MCF 10A (cell line): Measurements from ENCODE around the gene OLFM2. TPM values are rescaled to one million over a fixed set of nuclear protein-coding genes. Genes with fewer than 3 reads are reported as not detected.

ENCODE experiments used
- BruUV-seq: library from RNA; stranded (reverse); fragments of 400-500 nt; replicated peaks from 2 replicates; lab custom pipeline; 2021; lab: Mats Ljungman, UMichigan
- CTCF ChIA-PET: fragments of 300-600 bp; sonication (Branson Sonifier 250); formaldehyde crosslinking; extraction: SDS; loops from one replicate; lab custom pipeline; 2021; ENCODE audit warnings: antibody characterized with exemption, inconsistent platforms; lab: Yijun Ruan, JAX
- POLR2A ChIA-PET: fragments of 300-600, 350-650 bp; sonication (Branson Sonifier 250); formaldehyde crosslinking; extraction: SDS; loops from one replicate; lab custom pipeline; 2020; ENCODE audit warnings: antibody characterized with exemption, inconsistent platforms; lab: Yijun Ruan, JAX
- DNase-seq: peaks from one replicate; pipeline ENCODE4 v3.0.0-alpha.2; 2018; ENCODE audit not compliant: unreplicated experiment
- H3K27ac Mint-ChIP-seq: one replicate; pipeline ENCODE4 v1.8.0; 2022; ENCODE audit warnings: mild to moderate bottlenecking, low read depth, mixed read lengths; ENCODE audit not compliant: unreplicated experiment
- H3K27me3 Mint-ChIP-seq: one replicate; pipeline ENCODE4 v1.8.0; 2022; ENCODE audit warnings: mixed read lengths; ENCODE audit not compliant: insufficient read depth, unreplicated experiment
- H3K36me3 Mint-ChIP-seq: one replicate; pipeline ENCODE4 v1.8.0; 2022; ENCODE audit warnings: mild to moderate bottlenecking, moderate library complexity, mixed read lengths; ENCODE audit not compliant: insufficient read depth, unreplicated experiment
- H3K4me1 Mint-ChIP-seq: one replicate; pipeline ENCODE4 v1.8.0; 2022; ENCODE audit warnings: mixed read lengths; ENCODE audit not compliant: insufficient read depth, unreplicated experiment
- H3K4me3 Mint-ChIP-seq: one replicate; pipeline ENCODE4 v1.8.0; 2022; ENCODE audit warnings: mild to moderate bottlenecking, moderate library complexity, mixed read lengths; ENCODE audit not compliant: unreplicated experiment
- H3K9me3 Mint-ChIP-seq: one replicate; pipeline ENCODE4 v1.8.0; 2022; ENCODE audit warnings: mixed read lengths; ENCODE audit not compliant: unreplicated experiment
- intact Hi-C: fragments of 100-400 bp; cut with micrococcal nuclease; formaldehyde crosslinking; loops from 2 replicates; pipeline ENCODE4 v1.14.1; 2022
- total RNA-seq: library from RNA; stranded (reverse); gene quantifications from 2 replicates; pipeline ENCODE4 v1.2.3, GENCODE V29; 2022
- TF ChIP-seq, protein P1 (sequence below): fragments of 200-600 bp; IDR thresholded peaks from one replicate; pipeline ENCODE4 v1.8.0; 2022; ENCODE audit warnings: antibody characterized with exemption, mild to moderate bottlenecking; ENCODE audit not compliant: unreplicated experiment

OLFM2 gene
- total RNA-seq, 1 experiment from 2014 or later = not detected

DNA sequence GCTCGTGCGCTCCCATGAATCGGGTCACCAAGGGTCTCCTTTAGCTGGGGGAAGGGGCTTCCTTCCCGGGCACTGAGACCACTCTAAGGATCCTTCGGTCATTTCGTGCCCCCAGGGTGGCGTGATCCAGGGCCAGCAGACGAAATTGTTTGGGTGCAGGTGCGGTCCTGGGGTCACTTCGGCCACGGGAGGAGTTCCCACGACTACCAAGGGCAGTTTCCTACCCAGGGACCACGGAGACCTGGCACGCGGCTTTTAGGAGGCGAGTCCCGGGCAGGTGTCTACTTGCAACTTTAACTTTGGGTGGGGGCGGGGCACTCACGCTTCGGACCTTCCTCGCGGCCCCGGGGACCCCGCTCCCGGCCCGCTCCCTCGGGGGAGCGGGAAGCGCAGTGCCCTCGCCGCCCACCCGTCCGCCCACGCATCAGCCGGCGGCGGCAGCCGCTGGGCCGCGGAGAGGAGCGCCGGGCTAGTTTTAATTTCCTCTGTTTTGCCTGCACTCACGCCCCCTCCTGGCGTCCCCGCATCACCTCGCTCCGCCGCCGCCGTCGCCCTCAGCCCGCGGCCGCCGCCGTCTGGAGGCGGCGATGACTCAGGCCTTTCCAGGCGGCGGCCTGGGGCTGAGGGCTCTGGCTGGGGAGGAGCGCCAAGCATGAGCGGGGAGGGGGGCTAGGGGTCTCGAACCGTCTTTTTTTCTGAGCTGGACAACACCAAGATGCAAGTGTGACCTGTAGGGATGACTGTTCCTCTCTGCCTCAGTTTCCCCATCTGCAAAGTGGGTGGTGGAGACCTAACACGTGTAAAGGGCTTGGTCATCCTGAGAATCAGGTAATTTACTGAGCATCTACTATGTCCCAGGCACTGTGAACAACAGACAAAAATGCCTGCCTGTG is 21.8 kb downstream of the OLFM2 start:
- no peaks in the 10 kb centered on the region for H3K9me3 Mint-ChIP-seq
- peaks cover 11% of the 10 kb centered on the region for H3K27me3 Mint-ChIP-seq
- H3K36me3 Mint-ChIP-seq = no peaks in the 10 kb centered on the region
- H3K27ac Mint-ChIP-seq = no peak overlapping the region
- POLR2A ChIA-PET = interaction anchor here (0.6 kb wide), 2 partner anchors 85 to 88 kb away, joined by 3 to 4 read pairs; no protein-coding TSS in a partner anchor
- peak; percentile 84 for DNase-seq
- TF ChIP-seq, protein P1, sequence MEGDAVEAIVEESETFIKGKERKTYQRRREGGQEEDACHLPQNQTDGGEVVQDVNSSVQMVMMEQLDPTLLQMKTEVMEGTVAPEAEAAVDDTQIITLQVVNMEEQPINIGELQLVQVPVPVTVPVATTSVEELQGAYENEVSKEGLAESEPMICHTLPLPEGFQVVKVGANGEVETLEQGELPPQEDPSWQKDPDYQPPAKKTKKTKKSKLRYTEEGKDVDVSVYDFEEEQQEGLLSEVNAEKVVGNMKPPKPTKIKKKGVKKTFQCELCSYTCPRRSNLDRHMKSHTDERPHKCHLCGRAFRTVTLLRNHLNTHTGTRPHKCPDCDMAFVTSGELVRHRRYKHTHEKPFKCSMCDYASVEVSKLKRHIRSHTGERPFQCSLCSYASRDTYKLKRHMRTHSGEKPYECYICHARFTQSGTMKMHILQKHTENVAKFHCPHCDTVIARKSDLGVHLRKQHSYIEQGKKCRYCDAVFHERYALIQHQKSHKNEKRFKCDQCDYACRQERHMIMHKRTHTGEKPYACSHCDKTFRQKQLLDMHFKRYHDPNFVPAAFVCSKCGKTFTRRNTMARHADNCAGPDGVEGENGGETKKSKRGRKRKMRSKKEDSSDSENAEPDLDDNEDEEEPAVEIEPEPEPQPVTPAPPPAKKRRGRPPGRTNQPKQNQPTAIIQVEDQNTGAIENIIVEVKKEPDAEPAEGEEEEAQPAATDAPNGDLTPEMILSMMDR = peak; percentile 51
- CTCF ChIA-PET = interaction anchor here (0.6 to 1.3 kb wide), 4 partner anchors 47 to 215 kb away, joined by 3 to 5 read pairs (median 4); no protein-coding TSS in a partner anchor
- peaks cover 14% of the 10 kb centered on the region for H3K4me1 Mint-ChIP-seq
- peak overlapping the region; percentile 45 for H3K4me3 Mint-ChIP-seq
- BruUV-seq = no TSS peak
- intact Hi-C loops = loop anchor here (1.0 kb wide), 3 partner anchors 66 to 778 kb away; no protein-coding TSS in a partner anchor

DNA sequence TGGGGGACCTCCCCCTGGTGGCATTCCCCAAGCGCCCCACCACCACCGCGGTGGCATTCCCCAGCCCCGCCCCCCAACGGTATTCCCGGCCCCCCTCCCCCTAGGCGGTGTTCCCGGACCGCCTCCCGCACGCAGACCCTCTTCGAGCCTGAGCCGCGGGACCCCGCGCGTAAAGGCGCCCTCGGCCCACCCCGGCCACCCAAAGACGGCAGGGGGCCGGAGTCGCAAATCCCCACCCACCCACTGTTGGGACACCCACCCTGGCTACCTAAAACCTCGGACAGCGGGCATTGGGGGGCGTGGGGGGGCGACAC is 22.4 kb downstream of the OLFM2 start:
- H3K4me1 Mint-ChIP-seq = peaks cover 14% of the 10 kb centered on the region
- ChIA-PET CTCF (interaction anchor here (0.6 to 1.3 kb wide), 2 partner anchors 101 to 216 kb away, joined by 3 to 4 read pairs; no protein-coding TSS in a partner anchor), POLR2A (interaction anchor here (0.6 kb wide), 2 partner anchors 85 to 87 kb away, joined by 3 to 4 read pairs; no protein-coding TSS in a partner anchor)
- peaks cover 10% of the 10 kb centered on the region for H3K27me3 Mint-ChIP-seq
- H3K27ac Mint-ChIP-seq = no peak overlapping the region
- no peak for DNase-seq
- intact Hi-C loops = loop anchor here (1.0 kb wide), 3 partner anchors 66 to 778 kb away; no protein-coding TSS in a partner anchor
- H3K9me3 Mint-ChIP-seq = no peaks in the 10 kb centered on the region
- TF ChIP-seq, protein P1 = no peak
- peak overlapping the region; percentile 45 for H3K4me3 Mint-ChIP-seq
- H3K36me3 Mint-ChIP-seq = no peaks in the 10 kb centered on the region
- no TSS peak for BruUV-seq

DNA sequence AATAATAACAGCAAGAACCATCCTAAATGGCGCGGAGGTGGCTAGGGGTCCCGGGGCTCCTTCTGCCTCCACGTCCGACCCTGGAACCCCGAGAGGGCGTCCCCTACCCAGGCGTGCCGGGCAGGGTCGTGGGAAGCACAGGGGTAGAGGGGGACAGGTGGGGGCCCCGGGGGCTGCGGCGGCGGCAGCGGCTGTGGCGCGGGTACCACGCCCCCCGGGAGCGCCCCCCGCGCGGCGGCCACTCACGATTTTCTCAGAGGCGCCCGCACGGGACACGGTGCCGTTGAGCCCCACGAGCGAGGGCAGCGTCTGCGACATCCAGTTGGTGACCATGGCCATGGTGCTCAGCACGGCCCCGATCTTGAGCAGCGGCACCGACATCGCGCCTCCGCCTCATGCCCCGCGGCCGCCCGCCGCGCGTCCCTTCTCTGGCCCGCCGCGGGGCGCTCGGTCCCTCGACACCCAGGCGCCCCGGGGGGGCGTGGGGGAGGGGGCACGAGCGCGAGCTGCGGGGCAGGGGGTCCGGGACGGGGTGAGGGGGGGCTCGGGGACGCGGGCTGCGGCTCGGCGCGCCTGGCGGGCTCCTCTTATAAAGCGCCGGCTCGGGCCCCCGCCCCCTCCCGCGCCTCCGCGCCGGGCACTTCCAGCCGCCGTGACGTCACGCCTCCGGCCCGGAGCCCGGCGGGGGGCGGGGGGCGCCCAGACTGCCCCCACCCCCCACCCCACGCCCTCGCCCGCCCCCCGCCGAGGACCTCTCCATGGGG is 22.9 kb downstream of the OLFM2 start:
- Mint-ChIP-seq H3K36me3 (no peaks in the 10 kb centered on the region), H3K4me1 (peaks cover 14% of the 10 kb centered on the region), H3K4me3 (no peak overlapping the region), H3K27ac (no peak overlapping the region), H3K9me3 (no peaks in the 10 kb centered on the region), H3K27me3 (peaks cover 4% of the 10 kb centered on the region)
- CTCF ChIA-PET = interaction anchor here (0.6 kb wide), 1 partner anchor 216 kb away, joined by 3 read pairs; no protein-coding TSS in a partner anchor
- POLR2A ChIA-PET = interaction anchor here (0.6 kb wide), 1 partner anchor 84 kb away, joined by 3 read pairs; no protein-coding TSS in a partner anchor
- TF ChIP-seq, protein P1 = no peak
- DNase-seq = no peak
- no TSS peak for BruUV-seq
- intact Hi-C loops = no loop called here
